ENCODE measurements around the gene LHFPL5.

Gene LHFPL5

DNA sequence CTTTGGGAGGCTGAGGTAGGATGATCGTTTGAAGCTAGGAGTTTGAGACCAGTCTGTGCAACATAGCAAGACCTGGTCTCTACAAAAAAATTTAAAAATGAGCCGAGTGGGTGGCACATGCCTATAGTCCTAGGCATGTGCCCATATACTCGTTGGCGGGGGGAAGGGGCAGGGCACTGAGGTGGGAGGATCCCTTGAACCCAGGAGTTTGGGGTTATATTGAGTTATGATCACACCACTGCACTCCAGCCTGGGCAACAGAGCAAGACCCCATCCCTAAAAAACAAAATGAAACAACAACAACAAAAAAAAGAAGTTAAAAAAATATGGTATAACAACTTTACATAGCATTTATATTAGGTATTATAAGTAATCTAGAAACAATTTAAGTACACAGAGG lies 47.8 kb downstream of the LHFPL5 start:
- DNase-seq (ENCODE audit: low read depth, low spot score) = no peak

DNA sequence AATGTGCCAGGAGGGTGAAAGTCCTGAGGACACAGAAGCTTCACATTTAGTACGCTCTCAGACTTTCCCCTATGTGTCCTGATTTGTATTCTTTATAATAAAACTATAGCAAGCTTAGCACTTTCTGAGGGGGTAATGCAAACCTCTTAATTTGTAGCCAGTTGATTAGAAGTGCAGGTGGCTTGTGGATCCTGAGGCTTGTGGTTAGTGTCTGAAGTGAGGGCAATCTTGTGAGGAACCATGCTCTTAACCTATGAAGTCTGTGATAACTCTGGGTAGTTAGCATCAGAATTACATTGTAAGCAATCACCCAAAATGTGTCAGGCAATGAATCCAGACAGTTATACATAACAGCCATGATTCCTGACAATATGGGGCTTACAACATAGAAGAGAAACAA lies 51.1 kb downstream of the LHFPL5 start:
- no peak for DNase-seq (ENCODE audit: low read depth, low spot score)

DNA sequence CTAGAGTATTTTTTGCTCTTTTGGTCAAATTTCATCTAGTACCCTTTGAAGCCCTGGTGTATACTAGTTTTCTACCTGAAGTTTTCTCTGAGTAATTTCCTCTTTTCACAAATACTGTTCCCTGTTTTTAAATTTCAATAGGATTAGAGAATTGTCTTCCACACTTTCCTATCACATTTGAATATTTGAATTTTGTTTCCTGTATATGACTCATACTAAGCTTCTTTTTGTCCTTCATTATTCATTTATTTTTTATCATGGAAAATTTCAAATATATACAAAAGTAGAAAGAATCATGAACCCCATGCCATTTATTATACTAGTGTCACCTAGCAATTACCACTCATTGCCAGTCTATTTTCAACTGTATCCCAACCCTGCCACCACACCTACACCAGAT lies 52.7 kb downstream of the LHFPL5 start:
- no peak for DNase-seq (ENCODE audit: low read depth, low spot score)

DNA sequence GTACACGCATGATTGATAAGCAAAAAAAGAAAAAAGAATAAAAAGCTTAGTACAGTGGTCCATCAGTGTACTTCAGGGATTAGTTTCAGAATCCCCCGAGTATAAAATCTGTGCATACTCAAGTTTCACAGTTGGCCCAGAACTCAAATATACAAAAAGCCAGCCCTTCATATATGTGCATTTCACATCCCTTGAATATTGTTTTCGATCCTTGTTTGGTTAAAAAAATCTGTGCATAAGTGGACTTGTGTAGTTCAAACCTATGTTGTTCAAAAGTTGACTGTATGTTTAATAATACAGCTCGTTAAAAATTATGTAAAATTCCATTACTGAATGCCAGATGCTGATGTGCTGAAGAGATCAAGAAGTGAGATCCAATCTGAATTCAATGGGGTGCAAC lies 54.2 kb downstream of the LHFPL5 start:
- no peak for DNase-seq (ENCODE audit: low read depth, low spot score)

All from iPS DF 19.7 (cell line).